Skeletal muscle tissue (tissue), 4 donors: ENCODE measurements around the gene CTNND2. TPM values are rescaled to one million over a fixed set of nuclear protein-coding genes. Genes with fewer than 3 reads are reported as not detected.

Source experiments
- H3K27ac ChIP-seq: one replicate; pipeline ENCODE4 v1.7.0; 2013; ENCODE audit warnings: mild to moderate bottlenecking, low read depth, low read length, inconsistent platforms
- H3K27me3 ChIP-seq, 3 donors: one replicate each; pipeline ENCODE4 v1.7.0; 2013; ENCODE audit warnings: low read length in 3 of 3; ENCODE audit not compliant: control insufficient read depth in 3 of 3, insufficient read depth in 3 of 3
- H3K36me3 ChIP-seq, 3 donors: one replicate each; pipeline ENCODE4 v1.7.0; 2013; ENCODE audit warnings: low read length in 3 of 3; ENCODE audit not compliant: control insufficient read depth in 3 of 3, insufficient read depth in 3 of 3
- H3K4me1 ChIP-seq, 3 donors: one replicate each; pipeline ENCODE4 v1.7.0; 2013; ENCODE audit warnings: low read length in 3 of 3, mild to moderate bottlenecking in 3 of 3; ENCODE audit not compliant: control insufficient read depth in 3 of 3, insufficient read depth in 3 of 3
- H3K4me3 ChIP-seq, 3 donors: one replicate each; pipeline ENCODE4 v1.7.0; 2013; ENCODE audit warnings: low read length in 3 of 3
- H3K9ac ChIP-seq, 3 donors: one replicate each; pipeline ENCODE4 v1.7.0; 2013; ENCODE audit warnings: low read length in 3 of 3, mild to moderate bottlenecking in 3 of 3, moderate library complexity in 2 of 3, low read depth in 1 of 3
- H3K9me3 ChIP-seq, 3 donors: one replicate each; pipeline ENCODE4 v1.7.0; 2013; ENCODE audit warnings: low read length in 3 of 3; ENCODE audit not compliant: control insufficient read depth in 3 of 3
- total RNA-seq: library from RNA; depleted of rRNA; stranded (reverse); fragments of >200 nt; gene quantifications from one replicate; pipeline ENCODE4 v1.2.3, GENCODE V29; 2014
- donor health status: Osteomylitis.

CTNND2 gene
- total RNA-seq, 1 donor from 2014 or later: 0.52 TPM

DNA sequence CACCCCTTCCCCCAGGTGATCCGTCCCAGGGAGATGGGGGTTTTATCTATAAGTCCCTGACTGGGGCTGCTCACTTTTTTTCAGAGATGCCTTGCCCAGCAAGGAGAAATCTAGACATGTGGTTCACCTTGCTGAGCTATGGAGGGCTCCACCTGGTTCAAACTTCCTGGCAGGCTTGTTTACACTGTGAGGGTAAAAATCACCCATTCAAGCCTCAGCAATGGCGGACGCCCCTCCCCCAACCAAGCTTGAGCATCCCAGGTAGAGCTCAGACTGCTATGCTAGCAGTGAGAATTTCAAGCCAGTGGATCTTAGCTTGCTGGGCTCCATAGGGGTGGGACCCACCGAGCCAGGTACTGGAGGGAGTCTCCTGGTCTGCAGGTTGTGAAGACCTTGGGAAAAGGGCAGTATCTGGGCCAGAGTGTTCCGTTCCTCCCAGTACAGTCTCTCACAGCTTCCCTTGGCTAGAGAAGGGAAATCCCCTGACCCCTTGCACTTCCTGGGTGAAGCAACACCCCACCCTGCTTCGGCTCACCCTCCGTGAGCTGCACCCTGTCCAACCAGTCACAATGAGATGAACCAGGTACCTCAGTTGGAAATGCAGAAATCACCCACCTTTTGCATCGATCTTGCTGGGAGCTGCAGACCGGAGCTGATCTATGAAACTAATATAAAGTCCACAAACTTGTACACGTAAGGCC, 231.7 kb downstream of the CTNND2 start:
- Histone ChIP-seq H3K4me3 (no peak overlapping the region), H3K27me3 (no peaks in the 10 kb centered on the region), H3K36me3 (no peaks in the 10 kb centered on the region), H3K9me3 (no peaks in the 10 kb centered on the region), H3K9ac (no peak overlapping the region), H3K4me1 (no peaks in the 10 kb centered on the region), H3K27ac (no peak overlapping the region)

DNA sequence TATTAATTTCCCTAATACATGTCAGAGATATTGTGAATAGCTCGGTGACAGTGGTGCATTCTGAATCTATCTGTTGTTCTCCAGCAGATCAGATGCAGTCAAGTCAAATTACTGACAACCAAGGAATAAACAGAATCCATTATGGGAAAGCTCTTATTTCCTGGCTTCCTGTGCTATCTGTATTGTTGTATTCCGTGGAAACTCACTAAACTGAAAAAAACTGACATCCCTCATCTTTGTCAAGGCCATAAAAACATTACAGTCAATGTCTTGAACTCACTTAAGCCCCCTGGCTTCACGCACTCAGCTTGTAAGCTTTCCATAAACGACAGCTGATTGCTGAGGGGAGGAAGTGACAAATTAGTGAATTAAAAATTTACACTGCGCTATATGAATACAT, 245.9 kb downstream of the CTNND2 start:
- Histone ChIP-seq H3K9ac (no peak overlapping the region), H3K27me3 (no peaks in the 10 kb centered on the region), H3K4me3 (no peak overlapping the region), H3K36me3 (no peaks in the 10 kb centered on the region), H3K9me3 (peaks cover 0 to 2% (median 0%) of the 10 kb centered on the region in 3 donors), H3K27ac (no peak overlapping the region), H3K4me1 (no peaks in the 10 kb centered on the region)

GRCh38 chr5:11656916-11657315, 247.3 kb downstream of the CTNND2 start:
- H3K36me3 ChIP-seq: no peaks in the 10 kb centered on the region
- H3K4me3 ChIP-seq: no peak overlapping the region
- no peak overlapping the region for H3K27ac ChIP-seq
- H3K27me3 ChIP-seq: no peaks in the 10 kb centered on the region
- peaks cover 0 to 2% (median 0%) of the 10 kb centered on the region in 3 donors for H3K9me3 ChIP-seq
- H3K9ac ChIP-seq: no peak overlapping the region
- no peaks in the 10 kb centered on the region for H3K4me1 ChIP-seq

- peaks cover 0 to 2% (median 0%) of the 10 kb centered on the region in 3 donors for H3K9me3 ChIP-seq
- no peaks in the 10 kb centered on the region for H3K27me3 ChIP-seq
- H3K4me3 ChIP-seq: no peak overlapping the region
- H3K27ac ChIP-seq: no peak overlapping the region
- H3K36me3 ChIP-seq: no peaks in the 10 kb centered on the region
- no peaks in the 10 kb centered on the region for H3K4me1 ChIP-seq
- no peak overlapping the region for H3K9ac ChIP-seq
Measured at GRCh38 chr5:11655681-11656080, 248.6 kb downstream of the CTNND2 start.

GRCh38 chr5:11650936-11651335, 253.3 kb downstream of the CTNND2 start:
- Histone ChIP-seq H3K9me3 (peaks cover 0 to 4% (median 0%) of the 10 kb centered on the region in 3 donors), H3K27ac (no peak overlapping the region), H3K9ac (no peak overlapping the region), H3K27me3 (no peaks in the 10 kb centered on the region), H3K36me3 (no peaks in the 10 kb centered on the region), H3K4me3 (no peak overlapping the region), H3K4me1 (no peaks in the 10 kb centered on the region)

DNA sequence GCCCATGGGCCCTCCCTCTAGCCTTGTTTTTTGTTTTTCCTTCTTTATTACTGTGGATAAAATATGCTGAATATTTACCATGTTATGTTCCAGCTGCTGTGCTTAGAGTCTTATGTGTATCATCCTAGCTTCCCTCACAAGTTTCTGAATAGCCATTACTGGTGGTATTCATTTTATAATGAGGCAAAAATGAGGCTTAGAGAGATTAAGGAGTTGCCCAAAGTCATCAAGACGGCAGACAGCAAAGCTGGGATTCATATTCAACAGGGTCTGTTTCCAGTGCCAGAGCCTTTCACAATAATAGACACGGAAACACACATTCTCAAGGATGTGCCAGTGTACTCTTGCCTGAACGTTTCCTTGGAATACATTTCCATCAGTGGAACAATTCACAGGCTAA, 258.1 kb downstream of the CTNND2 start:
- Histone ChIP-seq H3K36me3 (no peaks in the 10 kb centered on the region), H3K9ac (no peak overlapping the region), H3K4me1 (no peaks in the 10 kb centered on the region), H3K9me3 (peaks cover 0 to 4% (median 0%) of the 10 kb centered on the region in 3 donors), H3K27ac (no peak overlapping the region), H3K27me3 (no peaks in the 10 kb centered on the region), H3K4me3 (no peak overlapping the region)

DNA sequence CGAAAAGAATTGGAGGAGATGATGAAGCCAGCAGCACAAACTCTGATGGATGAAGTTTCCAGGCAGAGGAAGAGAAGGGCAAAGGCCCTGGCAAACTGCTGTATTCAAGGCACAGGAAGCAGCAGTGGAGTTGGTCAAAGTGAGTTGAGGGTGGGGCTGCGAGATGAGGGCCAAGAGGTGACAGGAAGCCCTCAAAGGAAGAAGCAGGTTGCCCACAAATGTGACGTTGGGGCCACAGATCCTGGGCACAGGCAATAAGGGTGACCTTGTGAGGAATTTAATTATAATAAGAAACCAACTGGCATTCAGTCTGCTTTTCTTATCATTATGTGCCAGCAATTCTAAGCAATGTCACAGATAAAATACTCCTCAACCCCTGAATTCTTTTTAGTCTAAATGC, 261.8 kb downstream of the CTNND2 start:
- Histone ChIP-seq H3K36me3 (no peaks in the 10 kb centered on the region), H3K4me1 (no peaks in the 10 kb centered on the region), H3K27ac (no peak overlapping the region), H3K9ac (no peak overlapping the region), H3K4me3 (no peak overlapping the region), H3K9me3 (no peaks in the 10 kb centered on the region), H3K27me3 (no peaks in the 10 kb centered on the region)

DNA sequence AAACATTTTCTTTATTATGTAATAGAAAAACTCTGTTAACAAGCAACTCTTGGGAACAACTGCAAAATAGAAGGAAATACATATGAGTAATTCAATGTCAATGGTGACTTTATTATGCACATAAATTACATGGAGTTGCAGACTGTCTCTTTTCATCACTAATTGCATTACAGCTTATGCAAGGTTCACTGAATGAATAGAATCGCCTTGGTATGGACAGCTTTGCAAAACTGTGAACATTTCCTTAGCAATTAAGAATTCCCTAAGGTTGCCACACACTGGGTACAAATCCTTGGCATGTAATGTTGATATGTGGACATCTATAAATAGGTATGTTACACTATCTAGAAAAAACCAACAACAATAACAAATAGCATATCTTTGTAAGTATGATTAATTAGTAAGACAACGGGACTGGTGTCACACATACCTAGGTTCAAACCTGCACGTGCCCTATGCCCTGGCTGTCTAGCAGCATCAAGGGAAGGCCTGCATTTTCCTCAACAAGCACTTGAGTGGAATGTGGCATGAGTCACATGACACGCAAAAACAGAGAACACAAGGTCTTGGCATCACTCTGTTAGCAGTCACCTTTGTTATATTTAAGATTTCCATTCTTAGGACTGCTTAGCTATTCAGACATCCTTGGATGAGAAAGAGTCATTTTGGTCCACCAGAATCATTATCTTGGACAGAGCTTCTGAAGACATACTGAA, 263.9 kb downstream of the CTNND2 start:
- Histone ChIP-seq H3K9ac (no peak overlapping the region), H3K27ac (no peak overlapping the region), H3K36me3 (no peaks in the 10 kb centered on the region), H3K4me1 (no peaks in the 10 kb centered on the region), H3K4me3 (no peak overlapping the region), H3K9me3 (no peaks in the 10 kb centered on the region), H3K27me3 (no peaks in the 10 kb centered on the region)

DNA sequence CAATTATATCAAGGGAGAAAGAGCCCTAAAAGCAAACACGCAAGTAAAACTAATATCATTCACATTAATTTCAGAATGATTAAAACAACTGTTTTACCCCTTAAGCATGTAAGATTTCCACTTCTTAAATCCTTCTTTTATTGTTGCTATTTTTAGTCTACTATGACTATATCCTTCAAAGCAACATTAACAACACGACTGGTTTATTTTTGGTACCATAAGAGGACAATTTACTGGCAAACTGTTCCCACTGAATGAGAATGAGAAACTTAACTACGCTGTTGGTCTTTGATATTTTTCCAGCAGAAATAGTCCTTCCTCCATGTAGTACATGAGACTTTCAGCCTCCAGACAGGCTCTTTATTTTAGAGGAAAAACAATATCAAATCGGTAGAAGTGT, 281.5 kb downstream of the CTNND2 start:
- H3K27me3 ChIP-seq: no peaks in the 10 kb centered on the region
- no peaks in the 10 kb centered on the region for H3K36me3 ChIP-seq
- no peak overlapping the region for H3K27ac ChIP-seq
- no peak overlapping the region for H3K9ac ChIP-seq
- H3K4me3 ChIP-seq: no peak overlapping the region
- H3K4me1 ChIP-seq: no peaks in the 10 kb centered on the region
- H3K9me3 ChIP-seq: no peaks in the 10 kb centered on the region

GRCh38 chr5:11620172-11620571, 284.1 kb downstream of the CTNND2 start:
- no peak overlapping the region for H3K4me3 ChIP-seq
- H3K27ac ChIP-seq: no peak overlapping the region
- no peak overlapping the region for H3K9ac ChIP-seq
- no peaks in the 10 kb centered on the region for H3K9me3 ChIP-seq
- H3K27me3 ChIP-seq: no peaks in the 10 kb centered on the region
- no peaks in the 10 kb centered on the region for H3K36me3 ChIP-seq
- peaks cover 0 to 3% (median 0%) of the 10 kb centered on the region in 3 donors for H3K4me1 ChIP-seq
